Activated CD8-positive, alpha-beta memory T cell treated with anti-CD3 and anti-CD28 coated beads, Interleukin-2, amount 10 ng/mL, durations not matched to agents 7 days and 5 days (primary cell): ENCODE results near the gene RHBG. TPM values are rescaled to one million over a fixed set of nuclear protein-coding genes. Genes with fewer than 3 reads are reported as not detected.

ENCODE experiments used
- ATAC-seq: fragments of 150-1000 bp; cut with Tn5 transposase; one replicate; pipeline ENCODE4 v1.10.0; 2021; ENCODE audit warnings: moderate library complexity
- CTCF ChIA-PET: fragments of 350-600 bp; sonication (Branson Sonifier 250); formaldehyde crosslinking; loops from one replicate; lab custom pipeline; 2021; ENCODE audit warnings: antibody characterized with exemption; lab: Charles Lee
- DNase-seq: peaks from one replicate; pipeline ENCODE4 v3.0.0-alpha.2; 2020
- H3K27ac Mint-ChIP-seq: one replicate; pipeline ENCODE4 v1.8.0; 2021; ENCODE audit warnings: mild to moderate bottlenecking, mixed read lengths
- H3K27me3 Mint-ChIP-seq: one replicate; pipeline ENCODE4 v1.8.0; 2021; ENCODE audit warnings: mixed read lengths
- H3K36me3 Mint-ChIP-seq: one replicate; pipeline ENCODE4 v1.8.0; 2021; ENCODE audit warnings: mild to moderate bottlenecking, mixed read lengths
- H3K4me1 Mint-ChIP-seq: one replicate; pipeline ENCODE4 v1.8.0; 2021; ENCODE audit warnings: mixed read lengths
- H3K4me3 Mint-ChIP-seq: one replicate; pipeline ENCODE4 v1.8.0; 2021; ENCODE audit warnings: mild to moderate bottlenecking, moderate library complexity, mixed read lengths
- H3K9me3 Mint-ChIP-seq: one replicate; pipeline ENCODE4 v1.8.0; 2022; ENCODE audit warnings: low read depth, mixed read lengths
- total RNA-seq, 2 experiments: library from RNA; stranded (reverse); gene quantifications; one replicate each; pipeline ENCODE4 v1.2.3, GENCODE V29; 2021

The RHBG gene
- total RNA-seq, 2 experiments from 2014 or later: not detected

DNA sequence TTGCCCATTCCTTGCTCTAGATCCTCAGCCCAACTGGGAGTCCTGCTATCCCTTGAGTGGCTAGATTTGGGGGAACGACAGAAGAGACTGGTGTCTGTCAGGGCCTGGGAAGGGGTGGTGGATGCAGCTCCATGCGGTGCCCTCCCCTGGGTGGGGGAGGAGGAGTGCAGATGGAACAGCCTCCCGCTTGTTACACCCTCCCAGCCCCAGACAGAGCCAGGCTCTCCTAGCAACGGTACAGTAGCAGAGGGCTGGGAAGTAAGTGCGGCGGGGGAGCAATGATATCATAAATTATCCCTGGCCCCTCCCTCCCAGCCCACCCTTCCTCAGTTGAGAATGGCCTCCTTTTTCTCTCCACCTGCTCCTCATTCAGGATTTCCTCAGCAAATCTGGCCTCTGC lies 37.2 kb downstream of the RHBG start:
- Mint-ChIP-seq H3K4me1 (no peaks in the 10 kb centered on the region), H3K4me3 (no peak overlapping the region), H3K27ac (no peak overlapping the region), H3K36me3 (no peaks in the 10 kb centered on the region), H3K9me3 (no peaks in the 10 kb centered on the region), H3K27me3 (peaks cover 38% of the 10 kb centered on the region)
- no peak for ATAC-seq
- CTCF ChIA-PET: interaction anchor here (2.2 kb wide), 1 partner anchor 20 kb away, joined by 10 read pairs; no protein-coding TSS in a partner anchor
- DNase-seq: no peak

GRCh38 chr1:156407344-156407743 lies 38.3 kb downstream of the RHBG start:
- DNase-seq (no peak), ATAC-seq (no peak)
- Mint-ChIP-seq H3K27me3 (peaks cover 46% of the 10 kb centered on the region), H3K27ac (no peak overlapping the region), H3K36me3 (no peaks in the 10 kb centered on the region), H3K4me3 (no peak overlapping the region), H3K4me1 (no peaks in the 10 kb centered on the region), H3K9me3 (no peaks in the 10 kb centered on the region)
- CTCF ChIA-PET: interaction anchor here (0.6 to 3.4 kb wide), 4 partner anchors 12 to 1962 kb away, joined by 3 to 11 read pairs (median 8); no protein-coding TSS in a partner anchor

GRCh38 chr1:156407760-156408159 lies 38.7 kb downstream of the RHBG start:
- DNase-seq: no peak
- no peak overlapping the region for H3K4me3 Mint-ChIP-seq
- no peak for ATAC-seq
- no peaks in the 10 kb centered on the region for H3K36me3 Mint-ChIP-seq
- H3K27ac Mint-ChIP-seq: no peak overlapping the region
- no peaks in the 10 kb centered on the region for H3K4me1 Mint-ChIP-seq
- CTCF ChIA-PET: interaction anchor here (1.4 to 3.4 kb wide), 3 partner anchors 22 to 182 kb away, joined by 3 to 11 read pairs (median 11); no protein-coding TSS in a partner anchor
- peaks cover 44% of the 10 kb centered on the region for H3K27me3 Mint-ChIP-seq
- no peaks in the 10 kb centered on the region for H3K9me3 Mint-ChIP-seq

DNA sequence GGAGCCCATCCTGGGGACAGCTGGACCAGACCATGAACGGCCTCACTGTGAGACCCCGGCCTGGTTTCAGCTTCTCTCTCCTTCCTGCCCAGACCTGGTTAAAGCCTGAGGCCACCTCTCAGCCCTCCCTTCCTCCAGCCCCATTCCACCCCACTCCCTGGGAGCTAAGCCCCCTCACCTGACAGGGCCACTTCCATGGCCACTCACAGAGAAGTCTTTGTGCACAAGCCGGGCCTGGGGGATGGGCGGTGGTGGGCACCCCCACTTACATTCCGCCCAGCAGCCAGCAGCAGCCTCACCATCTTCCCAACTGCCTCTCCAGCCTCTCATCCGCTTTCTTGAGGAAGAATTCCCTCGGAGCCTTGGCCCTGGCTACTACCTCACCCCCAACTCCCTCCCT lies 40.4 kb downstream of the RHBG start:
- ATAC-seq: no peak
- Mint-ChIP-seq H3K36me3 (no peaks in the 10 kb centered on the region), H3K4me1 (no peaks in the 10 kb centered on the region), H3K9me3 (no peaks in the 10 kb centered on the region), H3K27me3 (peaks cover 44% of the 10 kb centered on the region), H3K27ac (no peak overlapping the region), H3K4me3 (no peak overlapping the region)
- CTCF ChIA-PET: interaction anchor here (0.6 to 3.4 kb wide), 3 partner anchors 24 to 36 kb away, joined by 3 to 11 read pairs (median 10); no protein-coding TSS in a partner anchor
- no peak for DNase-seq

DNA sequence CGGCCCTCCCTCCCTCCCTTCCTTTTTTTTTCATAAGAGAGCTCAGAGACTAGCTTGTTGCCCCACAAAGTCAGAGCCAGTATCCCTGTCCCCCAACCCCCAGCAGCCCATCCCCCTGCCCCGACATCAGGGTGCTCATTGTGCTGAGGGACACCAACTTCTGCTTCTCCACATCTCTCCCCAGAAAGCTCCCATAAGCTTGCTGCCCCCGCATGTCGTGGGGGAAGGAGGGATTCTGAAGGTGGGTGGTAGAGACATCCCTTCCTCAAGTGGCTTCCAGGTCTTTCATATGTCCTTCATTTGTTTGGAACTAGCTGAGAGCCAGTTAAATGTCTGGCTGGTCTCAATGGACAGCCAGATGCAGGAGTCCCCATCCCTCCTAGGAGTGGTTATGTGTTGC lies 41.2 kb downstream of the RHBG start:
- ATAC-seq (no peak), DNase-seq (no peak)
- CTCF ChIA-PET: interaction anchor here (0.9 to 2.4 kb wide), 3 partner anchors 10 to 35 kb away, joined by 3 to 10 read pairs (median 4); no protein-coding TSS in a partner anchor
- no peaks in the 10 kb centered on the region for H3K4me1 Mint-ChIP-seq
- peaks cover 43% of the 10 kb centered on the region for H3K27me3 Mint-ChIP-seq
- no peak overlapping the region for H3K27ac Mint-ChIP-seq
- H3K36me3 Mint-ChIP-seq: no peaks in the 10 kb centered on the region
- H3K9me3 Mint-ChIP-seq: no peaks in the 10 kb centered on the region
- no peak overlapping the region for H3K4me3 Mint-ChIP-seq

- no peak for ATAC-seq
- CTCF ChIA-PET: interaction anchor here (0.9 to 2.4 kb wide), 3 partner anchors 9 to 35 kb away, joined by 3 to 10 read pairs (median 4); no protein-coding TSS in a partner anchor
- H3K27me3 Mint-ChIP-seq: peaks cover 42% of the 10 kb centered on the region
- DNase-seq: no peak
- H3K36me3 Mint-ChIP-seq: no peaks in the 10 kb centered on the region
- no peaks in the 10 kb centered on the region for H3K9me3 Mint-ChIP-seq
- H3K4me1 Mint-ChIP-seq: no peaks in the 10 kb centered on the region
- no peak overlapping the region for H3K4me3 Mint-ChIP-seq
- H3K27ac Mint-ChIP-seq: no peak overlapping the region
These were observed 41.7 kb downstream of the RHBG start for GRCh38 chr1:156410740-156411139.

DNA sequence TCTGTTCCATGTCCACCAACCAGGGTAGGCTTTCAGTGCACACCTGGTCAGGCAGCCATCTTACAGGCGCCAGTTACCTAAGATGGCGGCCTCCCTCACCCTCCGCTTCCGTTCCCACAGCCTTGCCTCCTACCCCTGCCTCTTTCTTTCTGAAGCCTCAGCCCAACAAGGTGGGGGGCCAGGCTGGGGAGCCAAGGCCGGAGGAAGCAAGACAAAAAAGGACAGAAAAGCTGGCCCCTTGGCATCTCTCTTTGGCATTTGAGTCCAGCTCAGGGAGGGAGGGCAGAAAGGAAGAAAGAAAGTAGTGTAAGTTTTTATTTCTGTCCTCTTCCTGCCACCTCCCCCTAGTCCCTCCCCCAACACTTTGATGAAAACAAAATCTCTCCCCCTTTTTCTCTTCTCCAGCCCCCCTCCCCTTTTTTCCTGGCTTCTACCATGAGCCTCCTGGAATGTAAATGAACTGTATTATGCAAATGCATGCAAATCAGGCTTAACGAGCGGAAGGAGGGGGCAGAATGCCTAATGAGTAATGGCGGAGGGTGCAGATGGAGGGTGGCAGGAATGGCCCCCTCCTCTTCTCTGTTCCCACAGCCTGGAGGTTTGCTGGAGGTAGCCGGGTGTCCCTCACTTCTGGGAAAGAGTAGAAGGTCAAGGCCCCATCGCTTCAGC lies 43.8 kb downstream of the RHBG start:
- peaks cover 58% of the 10 kb centered on the region for H3K27me3 Mint-ChIP-seq
- H3K4me1 Mint-ChIP-seq: no peaks in the 10 kb centered on the region
- no peak overlapping the region for H3K4me3 Mint-ChIP-seq
- DNase-seq (no peak), ATAC-seq (no peak)
- H3K36me3 Mint-ChIP-seq: no peaks in the 10 kb centered on the region
- CTCF ChIA-PET: interaction anchor here (0.5 to 4.7 kb wide), 2 partner anchors 27 to 228 kb away, joined by 3 to 19 read pairs; no protein-coding TSS in a partner anchor
- H3K27ac Mint-ChIP-seq: no peak overlapping the region
- no peaks in the 10 kb centered on the region for H3K9me3 Mint-ChIP-seq

GRCh38 chr1:156413391-156414246 lies 44.6 kb downstream of the RHBG start:
- CTCF ChIA-PET: interaction anchor here (0.5 to 4.7 kb wide), 4 partner anchors 28 to 227 kb away, joined by 3 to 19 read pairs (median 6); no protein-coding TSS in a partner anchor
- Mint-ChIP-seq H3K27me3 (peaks cover 62% of the 10 kb centered on the region), H3K27ac (no peak overlapping the region), H3K36me3 (no peaks in the 10 kb centered on the region), H3K9me3 (no peaks in the 10 kb centered on the region), H3K4me1 (no peaks in the 10 kb centered on the region), H3K4me3 (no peak overlapping the region)
- ATAC-seq: no peak
- DNase-seq: no peak

GRCh38 chr1:156414461-156415064 lies 45.6 kb downstream of the RHBG start:
- Mint-ChIP-seq H3K36me3 (peaks cover under 1% of the 10 kb centered on the region), H3K4me3 (no peak overlapping the region), H3K4me1 (peaks cover under 1% of the 10 kb centered on the region), H3K27ac (no peak overlapping the region), H3K27me3 (peaks cover 65% of the 10 kb centered on the region), H3K9me3 (no peaks in the 10 kb centered on the region)
- ATAC-seq: no peak
- CTCF ChIA-PET: interaction anchor here (1.0 to 4.7 kb wide), 4 partner anchors 28 to 194 kb away, joined by 3 to 19 read pairs (median 6); no protein-coding TSS in a partner anchor
- DNase-seq: no peak

DNA sequence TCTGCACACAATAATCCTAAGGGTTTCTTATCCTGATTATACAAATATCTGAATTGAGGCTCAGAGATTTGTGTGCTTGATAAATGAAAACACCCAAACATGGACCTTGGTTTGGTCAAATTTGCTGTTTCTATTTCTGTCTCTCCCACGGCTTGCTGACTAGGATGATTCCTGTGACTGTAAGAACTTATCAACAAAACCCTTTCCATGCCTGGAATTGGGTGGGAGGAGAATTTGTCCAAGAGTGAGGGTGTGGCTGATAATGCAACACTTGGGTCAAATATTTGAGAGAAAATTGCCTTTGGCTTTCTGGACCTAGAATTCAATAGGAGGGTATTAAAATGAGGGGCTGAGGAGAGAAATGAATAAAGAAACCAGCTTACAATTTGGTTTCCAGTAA lies 48.0 kb downstream of the RHBG start:
- Mint-ChIP-seq H3K9me3 (no peaks in the 10 kb centered on the region), H3K27ac (no peak overlapping the region), H3K36me3 (peaks cover 2% of the 10 kb centered on the region), H3K27me3 (peaks cover 72% of the 10 kb centered on the region), H3K4me1 (peaks cover 18% of the 10 kb centered on the region), H3K4me3 (no peak overlapping the region)
- CTCF ChIA-PET: interaction anchor here (1.5 to 4.7 kb wide), 3 partner anchors 23 to 32 kb away, joined by 3 to 42 read pairs (median 19); no protein-coding TSS in a partner anchor
- ATAC-seq (no peak), DNase-seq (no peak)

DNA sequence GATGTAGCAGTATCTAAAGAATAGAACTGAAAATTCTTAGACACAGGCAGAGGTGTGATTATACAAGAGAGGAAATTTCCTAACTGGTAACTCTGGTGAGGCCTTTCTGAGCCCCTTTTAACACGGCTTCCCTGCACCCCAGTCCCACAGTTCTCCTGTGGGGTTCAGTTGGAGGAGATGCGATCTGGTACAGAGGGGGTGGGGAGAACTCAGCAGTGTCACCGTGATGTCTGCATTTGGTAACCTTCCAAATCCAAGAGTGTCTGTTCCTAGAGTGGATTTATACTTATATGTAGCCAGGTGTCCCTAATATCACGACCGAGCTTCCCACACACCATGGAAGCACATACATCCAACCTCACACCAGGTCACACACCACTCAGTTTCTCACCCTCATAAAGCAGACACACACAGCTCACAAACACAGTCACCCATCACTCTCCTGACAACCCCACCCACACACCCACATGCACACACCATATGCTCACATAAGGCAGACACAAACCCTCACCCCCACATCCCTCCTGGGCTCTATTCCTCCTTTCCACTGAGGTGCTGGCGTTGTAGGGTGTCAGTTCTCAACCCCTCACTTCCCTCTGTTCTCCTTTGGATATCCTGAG lies 48.5 kb downstream of the RHBG start:
- ATAC-seq (no peak), DNase-seq (no peak)
- CTCF ChIA-PET: interaction anchor here (1.5 to 3.8 kb wide), 4 partner anchors 22 to 32 kb away, joined by 3 to 42 read pairs (median 12); no protein-coding TSS in a partner anchor
- no peak overlapping the region for H3K27ac Mint-ChIP-seq
- H3K4me1 Mint-ChIP-seq: peaks cover 18% of the 10 kb centered on the region
- no peaks in the 10 kb centered on the region for H3K9me3 Mint-ChIP-seq
- peaks cover 2% of the 10 kb centered on the region for H3K36me3 Mint-ChIP-seq
- no peak overlapping the region for H3K4me3 Mint-ChIP-seq
- H3K27me3 Mint-ChIP-seq: peaks cover 72% of the 10 kb centered on the region

DNA sequence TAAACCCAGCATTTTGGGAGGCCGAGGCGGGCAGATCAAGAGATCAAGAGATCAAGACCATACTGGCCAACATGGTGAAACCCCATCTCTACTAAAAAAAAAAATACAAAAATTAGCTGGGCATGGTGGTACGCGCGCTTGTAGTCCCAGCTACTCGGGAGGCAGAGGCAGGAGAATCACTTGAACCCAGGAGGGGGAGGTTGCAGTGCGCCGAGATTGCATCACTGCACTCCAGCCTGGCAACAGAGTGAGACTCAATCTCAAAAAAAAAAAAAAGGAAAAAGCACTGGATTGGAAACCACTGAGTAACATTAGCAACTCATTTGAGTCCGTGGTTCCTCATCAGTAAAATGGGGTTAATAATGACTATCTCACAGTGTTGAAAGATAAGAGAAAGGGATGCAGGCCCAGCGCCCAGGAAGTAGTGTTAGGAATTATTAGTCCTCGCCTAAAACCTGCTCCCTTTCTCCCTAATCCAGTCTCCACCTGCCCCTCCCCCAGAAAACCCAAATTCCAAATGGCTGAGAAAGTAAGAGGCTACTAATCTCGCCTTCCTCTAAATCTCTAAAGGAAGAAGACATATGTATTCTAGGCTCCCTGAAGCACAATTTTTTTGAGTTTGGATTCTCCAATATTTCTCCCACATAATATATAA lies 49.5 kb downstream of the RHBG start:
- Mint-ChIP-seq H3K27ac (no peak overlapping the region), H3K27me3 (peaks cover 82% of the 10 kb centered on the region), H3K9me3 (no peaks in the 10 kb centered on the region), H3K36me3 (peaks cover 2% of the 10 kb centered on the region), H3K4me3 (no peak overlapping the region), H3K4me1 (peaks cover 18% of the 10 kb centered on the region)
- no peak for DNase-seq
- no peak for ATAC-seq
- CTCF ChIA-PET: interaction anchor here (1.5 to 3.8 kb wide), 3 partner anchors 23 to 33 kb away, joined by 9 to 42 read pairs (median 14); no protein-coding TSS in a partner anchor
